Suprapubic skin (tissue), 4 donors: ENCODE results near the gene UVRAG. TPM values are rescaled to one million over a fixed set of nuclear protein-coding genes. Genes with fewer than 3 reads are reported as not detected.

Experiments used
- DNase-seq, 2 donors: peaks; one replicate each; pipeline ENCODE4 v3.0.0-alpha.2; 2019; ENCODE audit warnings: low spot score in 2 of 2
- H3K27ac ChIP-seq: fragments of 200-600 bp; sonication (generic); one replicate; pipeline ENCODE4 v1.5.1; 2019
- H3K27me3 ChIP-seq: fragments of 200-600 bp; sonication (generic); one replicate; pipeline ENCODE4 v1.5.1; 2019
- H3K36me3 ChIP-seq: fragments of 200-600 bp; sonication (generic); one replicate; pipeline ENCODE4 v1.5.1; 2019
- H3K4me1 ChIP-seq: fragments of 200-600 bp; sonication (generic); one replicate; pipeline ENCODE4 v1.5.1; 2019
- H3K4me3 ChIP-seq: fragments of 200-600 bp; sonication (generic); one replicate; pipeline ENCODE4 v1.5.1; 2019; ENCODE audit warnings: mild to moderate bottlenecking
- H3K9me3 ChIP-seq: fragments of 200-600 bp; sonication (generic); one replicate; pipeline ENCODE4 v1.5.1; 2019
- CTCF ChIP-seq, 2 donors: fragments of 200-600 bp in 1 of 2; fragments of 450-650 bp in 1 of 2; sonication (generic) in 1 of 2; IDR thresholded peaks; one replicate each; pipeline ENCODE4 v1.5.1; 2016 to 2019; ENCODE audit warnings: antibody characterized with exemption in 2 of 2, mild to moderate bottlenecking in 1 of 2, moderate library complexity in 1 of 2
- EP300 ChIP-seq: sonication (generic); formaldehyde crosslinking; IDR thresholded peaks from one replicate; pipeline ENCODE4 v1.6.1; 2017; ENCODE audit warnings: antibody characterized with exemption
- POLR2A ChIP-seq, 2 donors: fragments of 450-650 bp; IDR thresholded peaks; one replicate each; pipeline ENCODE4 v1.6.1; 2017; ENCODE audit warnings: antibody characterized with exemption in 2 of 2, mild to moderate bottlenecking in 2 of 2, moderate library complexity in 2 of 2
- POLR2AphosphoS5 ChIP-seq, 3 donors: sonication (generic); formaldehyde crosslinking; IDR thresholded peaks; one replicate each; pipeline ENCODE4 v1.6.1; 2017; ENCODE audit warnings: antibody characterized with exemption in 3 of 3
- WGBS: methylation state at CpG from one replicate; pipeline ENCODE4 v1.1.5; 2018; 5-methylcytosine and 5-hydroxymethylcytosine counted together
- total RNA-seq, 4 donors: library from RNA; depleted of rRNA; stranded (reverse); fragments of >200 nt; gene quantifications; one replicate each; pipeline ENCODE4 v1.1.0, GENCODE V29; 2016

UVRAG gene
- total RNA-seq, 4 donors from 2014 or later: 17.5 to 30.0 (median 22.1) TPM

DNA sequence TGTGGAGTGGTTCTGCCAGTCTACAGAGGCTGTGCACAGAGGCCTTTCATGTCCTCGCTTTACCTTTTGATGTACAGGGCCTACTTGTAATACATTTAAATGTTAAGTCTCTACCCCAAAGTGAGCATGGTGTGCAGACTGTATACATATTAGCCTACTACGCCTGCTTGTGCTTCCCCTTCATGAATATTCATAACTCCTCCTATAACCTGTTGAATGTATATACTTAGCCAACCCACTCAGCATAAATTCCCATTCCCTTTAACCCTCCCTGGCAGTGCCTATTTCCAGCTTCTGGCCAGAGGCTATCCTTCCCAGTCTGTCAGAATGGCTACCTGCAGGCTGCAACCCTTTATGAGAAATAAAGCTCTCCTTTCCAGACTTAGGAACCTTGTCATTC, 275.2 kb downstream of the UVRAG start:
- H3K27me3 ChIP-seq: no peaks in the 10 kb centered on the region
- DNase-seq: no peak
- H3K4me1 ChIP-seq: no peaks in the 10 kb centered on the region
- H3K4me3 ChIP-seq: no peak overlapping the region
- H3K27ac ChIP-seq: no peak overlapping the region
- TF ChIP-seq CTCF (IDR thresholded peaks at IDR 0.05): no peak
- no peak for TF ChIP-seq EP300
- TF ChIP-seq POLR2AphosphoS5 (IDR thresholded peaks at IDR 0.05): no peak
- no peak for TF ChIP-seq POLR2A (IDR thresholded peaks at IDR 0.05)
- H3K36me3 ChIP-seq: no peaks in the 10 kb centered on the region
- 96% methylated on average over 2 of the region's 2 CpGs for WGBS
- no peaks in the 10 kb centered on the region for H3K9me3 ChIP-seq

- 100% methylated on average over 1 of the region's 1 CpG for WGBS
- no peak overlapping the region for H3K27ac ChIP-seq
- H3K27me3 ChIP-seq: no peaks in the 10 kb centered on the region
- H3K9me3 ChIP-seq: no peaks in the 10 kb centered on the region
- H3K4me1 ChIP-seq: no peaks in the 10 kb centered on the region
- no peak overlapping the region for H3K4me3 ChIP-seq
- DNase-seq: no peak
- no peak for TF ChIP-seq EP300
- TF ChIP-seq POLR2A (IDR thresholded peaks at IDR 0.05): no peak
- no peak for TF ChIP-seq CTCF (IDR thresholded peaks at IDR 0.05)
- no peak for TF ChIP-seq POLR2AphosphoS5 (IDR thresholded peaks at IDR 0.05)
- no peaks in the 10 kb centered on the region for H3K36me3 ChIP-seq
These were observed 275.8 kb downstream of the UVRAG start for GRCh38 chr11:76090821-76091220.

DNA sequence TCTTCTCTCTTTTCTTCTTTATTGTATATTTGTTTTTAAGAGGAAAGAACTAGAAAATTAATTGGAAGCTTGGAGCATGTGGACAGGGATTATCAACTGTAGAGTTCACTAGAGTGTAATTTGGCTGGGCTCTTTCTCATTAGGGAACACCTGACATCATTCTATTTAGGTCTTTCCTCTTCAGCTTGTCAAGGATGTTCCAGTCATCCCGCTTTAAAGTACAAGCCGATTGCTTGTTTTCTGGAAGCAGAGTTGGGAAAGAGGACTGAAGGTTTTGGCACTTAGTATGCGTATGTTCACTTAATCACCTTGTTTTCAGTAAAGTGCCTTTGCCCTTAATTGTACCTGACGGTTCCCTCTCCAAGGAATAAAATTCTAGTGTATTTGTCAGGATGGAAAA, 279.7 kb downstream of the UVRAG start:
- H3K9me3 ChIP-seq: no peaks in the 10 kb centered on the region
- no peak for DNase-seq
- TF ChIP-seq CTCF (IDR thresholded peaks at IDR 0.05) (no peak), EP300 (no peak), POLR2AphosphoS5 (IDR thresholded peaks at IDR 0.05) (no peak)
- no peaks in the 10 kb centered on the region for H3K36me3 ChIP-seq
- no peaks in the 10 kb centered on the region for H3K4me1 ChIP-seq
- no peak overlapping the region for H3K27ac ChIP-seq
- WGBS: 77% methylated on average over 4 of the region's 4 CpGs
- no peak overlapping the region for H3K4me3 ChIP-seq
- H3K27me3 ChIP-seq: no peaks in the 10 kb centered on the region

- no peak for DNase-seq
- no peaks in the 10 kb centered on the region for H3K36me3 ChIP-seq
- H3K9me3 ChIP-seq: no peaks in the 10 kb centered on the region
- no peak overlapping the region for H3K27ac ChIP-seq
- no peak overlapping the region for H3K4me3 ChIP-seq
- H3K4me1 ChIP-seq: no peaks in the 10 kb centered on the region
- TF ChIP-seq EP300: no peak
- no peak for TF ChIP-seq POLR2AphosphoS5 (IDR thresholded peaks at IDR 0.05)
- TF ChIP-seq CTCF (IDR thresholded peaks at IDR 0.05): no peak
- no peak for TF ChIP-seq POLR2A (IDR thresholded peaks at IDR 0.05)
- H3K27me3 ChIP-seq: no peaks in the 10 kb centered on the region
These were observed 280.9 kb downstream of the UVRAG start for GRCh38 chr11:76095891-76096290.

DNA sequence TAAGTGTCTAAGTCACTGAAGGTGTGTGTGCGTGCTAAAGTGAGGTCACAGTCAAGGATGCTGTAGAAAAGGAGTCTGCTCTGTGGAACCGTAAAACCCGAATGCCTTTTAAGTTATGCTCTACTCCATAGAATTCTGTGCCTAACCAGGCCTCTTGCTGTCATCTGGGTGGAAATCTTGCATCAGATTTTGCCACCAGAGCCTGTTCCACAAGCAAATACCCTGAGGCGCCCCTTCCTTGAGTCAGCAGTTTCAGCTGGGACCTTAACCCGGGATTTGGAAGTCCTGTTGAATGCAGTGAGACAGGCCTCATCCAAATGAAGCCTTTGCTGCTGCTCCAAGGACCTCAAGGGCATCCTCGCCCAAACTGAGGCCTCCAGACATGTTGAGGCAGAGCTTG, 281.5 kb downstream of the UVRAG start:
- TF ChIP-seq POLR2A (IDR thresholded peaks at IDR 0.05): no peak
- TF ChIP-seq EP300: no peak
- TF ChIP-seq CTCF (IDR thresholded peaks at IDR 0.05): no peak
- TF ChIP-seq POLR2AphosphoS5 (IDR thresholded peaks at IDR 0.05): no peak
- H3K4me1 ChIP-seq: no peaks in the 10 kb centered on the region
- no peaks in the 10 kb centered on the region for H3K27me3 ChIP-seq
- H3K36me3 ChIP-seq: no peaks in the 10 kb centered on the region
- 76% methylated on average over 6 of the region's 6 CpGs for WGBS
- DNase-seq: no peak
- no peak overlapping the region for H3K4me3 ChIP-seq
- H3K27ac ChIP-seq: no peak overlapping the region
- no peaks in the 10 kb centered on the region for H3K9me3 ChIP-seq
